Panc1 (cell line): ENCODE measurements around the gene TSHZ1. TPM values are rescaled to one million over a fixed set of nuclear protein-coding genes. Genes with fewer than 3 reads are reported as not detected.
A peak's percentile ranks its signal among the peaks of the same experiment; 100 is the strongest.

Experiments used
- ATAC-seq: fragments of 200-7000 bp; cut with Tn5 transposase; 2 replicates; pipeline ENCODE4 v1.9.1; 2020; ENCODE audit warnings: mild to moderate bottlenecking, moderate library complexity
- BruUV-seq: library from RNA; stranded (reverse); fragments of 400-500 nt; replicated peaks from 2 replicates; lab custom pipeline; 2021; lab: Mats Ljungman, UMichigan
- CTCF ChIA-PET: fragments of 300-600 bp; sonication (Branson Sonifier 250); formaldehyde crosslinking; loops from one replicate; lab custom pipeline; 2022; ENCODE audit warnings: antibody characterized with exemption; lab: Charles Lee
- POLR2A ChIA-PET: fragments of 300-600 bp; sonication (Branson Sonifier 250); formaldehyde crosslinking; loops from one replicate; lab custom pipeline; 2022; ENCODE audit warnings: antibody characterized with exemption; lab: Charles Lee
- DNase-seq: peaks from one replicate; pipeline ENCODE4 v3.0.0-alpha.2; 2010; ENCODE audit warnings: low read depth, low spot score
- H3K27ac ChIP-seq: 2 replicates; pipeline ENCODE4 v1.5.1; 2011; ENCODE audit warnings: mild to moderate bottlenecking, low read length, inconsistent platforms
- H3K27me3 ChIP-seq: fragments of 200-500 bp; sonication (Bioruptor generic); 2 replicates; pipeline ENCODE4 v1.6.0; 2014; ENCODE audit warnings: low read length, inconsistent platforms; ENCODE audit not compliant: control insufficient read depth, insufficient read depth
- H3K36me3 ChIP-seq: fragments of 200-500 bp; sonication (Bioruptor generic); 2 replicates; pipeline ENCODE4 v1.5.1; 2014; ENCODE audit warnings: inconsistent platforms, mild to moderate bottlenecking, low read length, moderate library complexity; ENCODE audit not compliant: control insufficient read depth, insufficient read depth
- H3K4me1 ChIP-seq: 2 replicates; pipeline ENCODE4 v1.5.1; 2011; ENCODE audit warnings: inconsistent platforms, mild to moderate bottlenecking, low read length, moderate library complexity; ENCODE audit not compliant: control insufficient read depth, insufficient read depth
- H3K4me3 ChIP-seq, 2 experiments: 2 replicates each; pipeline ENCODE4 v1.5.1; 2011 to 2012; ENCODE audit warnings: low read depth in 2 of 2, low read length in 2 of 2, mild to moderate bottlenecking in 2 of 2, inconsistent platforms in 1 of 2, moderate library complexity in 1 of 2
- H3K9me3 ChIP-seq: fragments of 200-500 bp; sonication (Bioruptor generic); 2 replicates; pipeline ENCODE4 v1.5.1; 2014; ENCODE audit warnings: low read depth, mild to moderate bottlenecking, inconsistent platforms, low read length, moderate library complexity; ENCODE audit not compliant: control insufficient read depth, insufficient read depth
- POLR2AphosphoS5 ChIP-seq: IDR thresholded peaks from 2 replicates; pipeline ENCODE4 v1.6.1; 2012; ENCODE audit warnings: mild to moderate bottlenecking, low read depth, low read length, moderate library complexity
- REST ChIP-seq, 2 experiments: IDR thresholded peaks; 2 replicates each; pipeline ENCODE4 v1.6.1; 2011 to 2012; ENCODE audit warnings: low read depth in 2 of 2, control low read depth in 1 of 2, low read length in 1 of 2, mild to moderate bottlenecking in 1 of 2, moderate library complexity in 1 of 2; ENCODE audit not compliant: insufficient read depth in 1 of 2
- SIN3A ChIP-seq: IDR thresholded peaks from 2 replicates; pipeline ENCODE4 v1.6.1; 2012; ENCODE audit warnings: low read depth, mild to moderate bottlenecking, low read length, moderate library complexity, borderline replicate concordance; ENCODE audit not compliant: insufficient read depth
- TCF7L2 ChIP-seq: IDR thresholded peaks from 2 replicates; pipeline ENCODE4 v1.6.1; 2011; ENCODE audit warnings: mild to moderate bottlenecking, low read depth, low read length, inconsistent platforms
- in situ Hi-C: cut with HindIII; loops from 2 replicates; pipeline ENCODE4 v1.10.0; 2016; ENCODE audit warnings: low sequenced_read_pairs, low pct_unique_long_range_greater_than_20kb
- intact Hi-C: fragments of 100-400 bp; cut with micrococcal nuclease; formaldehyde crosslinking; loops from one replicate; pipeline ENCODE4 v1.10.0; 2022; ENCODE audit not compliant: unreplicated experiment
- total RNA-seq: library from RNA; stranded (reverse); gene quantifications from one replicate; pipeline ENCODE4 v1.2.1, GENCODE V29; 2021; ENCODE audit not compliant: unreplicated experiment
- TF ChIP-seq, protein P1 (sequence below): fragments of 450-650 bp; IDR thresholded peaks from 2 replicates; pipeline ENCODE4 v1.5.1; 2017; ENCODE audit warnings: mild to moderate bottlenecking

TSHZ1 gene
- total RNA-seq, 1 experiment from 2014 or later = 10.0 TPM

DNA sequence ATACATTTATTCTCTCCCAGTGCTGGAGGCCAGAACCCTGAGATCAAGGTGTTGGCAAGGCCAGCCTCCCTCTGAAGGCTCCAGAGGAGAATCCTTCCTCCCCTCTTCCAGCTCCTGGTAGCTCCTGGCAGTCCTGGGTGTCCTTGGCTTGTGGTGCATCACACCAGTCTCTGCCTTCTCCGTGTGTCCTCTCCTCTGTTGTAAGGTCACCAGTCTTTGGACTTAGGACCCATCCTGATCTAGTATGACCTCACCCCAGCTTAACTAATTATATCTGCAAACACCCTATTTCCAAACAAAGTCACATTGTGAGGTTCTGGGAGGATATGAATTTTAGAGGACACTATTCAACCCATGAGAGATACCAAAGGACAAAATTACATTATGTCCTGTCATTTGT is 31.1 kb downstream of the TSHZ1 start:
- DNase-seq (no peak), ATAC-seq (no peak)
- POLR2A ChIA-PET = no interaction called here
- H3K4me3 ChIP-seq = no peak overlapping the region
- in situ Hi-C loops = no loop called here
- peaks cover 8% of the 10 kb centered on the region for H3K4me1 ChIP-seq
- TF ChIP-seq, protein P1, sequence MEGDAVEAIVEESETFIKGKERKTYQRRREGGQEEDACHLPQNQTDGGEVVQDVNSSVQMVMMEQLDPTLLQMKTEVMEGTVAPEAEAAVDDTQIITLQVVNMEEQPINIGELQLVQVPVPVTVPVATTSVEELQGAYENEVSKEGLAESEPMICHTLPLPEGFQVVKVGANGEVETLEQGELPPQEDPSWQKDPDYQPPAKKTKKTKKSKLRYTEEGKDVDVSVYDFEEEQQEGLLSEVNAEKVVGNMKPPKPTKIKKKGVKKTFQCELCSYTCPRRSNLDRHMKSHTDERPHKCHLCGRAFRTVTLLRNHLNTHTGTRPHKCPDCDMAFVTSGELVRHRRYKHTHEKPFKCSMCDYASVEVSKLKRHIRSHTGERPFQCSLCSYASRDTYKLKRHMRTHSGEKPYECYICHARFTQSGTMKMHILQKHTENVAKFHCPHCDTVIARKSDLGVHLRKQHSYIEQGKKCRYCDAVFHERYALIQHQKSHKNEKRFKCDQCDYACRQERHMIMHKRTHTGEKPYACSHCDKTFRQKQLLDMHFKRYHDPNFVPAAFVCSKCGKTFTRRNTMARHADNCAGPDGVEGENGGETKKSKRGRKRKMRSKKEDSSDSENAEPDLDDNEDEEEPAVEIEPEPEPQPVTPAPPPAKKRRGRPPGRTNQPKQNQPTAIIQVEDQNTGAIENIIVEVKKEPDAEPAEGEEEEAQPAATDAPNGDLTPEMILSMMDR = no peak
- TF ChIP-seq POLR2AphosphoS5 (no peak), TCF7L2 (no peak), SIN3A (no peak), REST (IDR thresholded peaks at IDR 0.05; ENCODE audit: insufficient read depth in 1 of 2, low read depth in 2 of 2, low read length in 1 of 2) (no peak)
- CTCF ChIA-PET = no interaction called here
- no TSS peak for BruUV-seq
- intact Hi-C loops = loop anchor here (10.0 kb wide), 1 partner anchor 587 kb away; no protein-coding TSS in a partner anchor
- H3K27ac ChIP-seq = no peak overlapping the region
- H3K9me3 ChIP-seq = no peaks in the 10 kb centered on the region
- no peaks in the 10 kb centered on the region for H3K27me3 ChIP-seq
- H3K36me3 ChIP-seq = no peaks in the 10 kb centered on the region

GRCh38 chr18:75244351-75245313 is 34.0 kb downstream of the TSHZ1 start:
- no peak overlapping the region for H3K4me3 ChIP-seq
- H3K4me1 ChIP-seq = peaks cover 27% of the 10 kb centered on the region
- no peaks in the 10 kb centered on the region for H3K36me3 ChIP-seq
- no peaks in the 10 kb centered on the region for H3K27me3 ChIP-seq
- H3K9me3 ChIP-seq = no peaks in the 10 kb centered on the region
- no peak overlapping the region; the same call in 1 of the 2 replicates for H3K27ac ChIP-seq
- DNase-seq = no peak
- in situ Hi-C loops = no loop called here
- no TSS peak for BruUV-seq
- CTCF ChIA-PET = no interaction called here
- peak; percentile 60 for ATAC-seq
- POLR2A ChIA-PET = interaction anchor here (0.5 kb wide), 1 partner anchor 192 kb away, joined by 3 read pairs; no protein-coding TSS in a partner anchor
- intact Hi-C loops = loop anchor here (10.0 kb wide), 1 partner anchor 590 kb away; no protein-coding TSS in a partner anchor
- TF ChIP-seq, protein P1 = no peak
- no peak for TF ChIP-seq REST (IDR thresholded peaks at IDR 0.05; ENCODE audit: insufficient read depth in 1 of 2, low read depth in 2 of 2, low read length in 1 of 2)
- no peak for TF ChIP-seq SIN3A
- TF ChIP-seq TCF7L2 = no peak
- TF ChIP-seq POLR2AphosphoS5 = no peak
